Hepatocyte (in vitro differentiated cells): ENCODE data around the gene NID1. TPM values are rescaled to one million over a fixed set of nuclear protein-coding genes. Genes with fewer than 3 reads are reported as not detected.

Experiments used
- DNase-seq: peaks from one replicate; pipeline ENCODE4 v3.0.0-alpha.2; 2016; ENCODE audit warnings: low spot score
- H2AFZ ChIP-seq: fragments of 200-600 bp; sonication (generic); 2 replicates; pipeline ENCODE4 v1.6.0; 2016; ENCODE audit warnings: antibody characterized with exemption, mild to moderate bottlenecking
- H3K27ac ChIP-seq: fragments of 200-600 bp; sonication (generic); 2 replicates; pipeline ENCODE4 v1.5.1; 2016; ENCODE audit warnings: mild to moderate bottlenecking
- H3K27me3 ChIP-seq: fragments of 200-600 bp; sonication (generic); 2 replicates; pipeline ENCODE4 v1.6.1; 2016
- H3K36me3 ChIP-seq: fragments of 200-600 bp; sonication (generic); replicated peaks from 2 replicates; pipeline ENCODE4 v1.5.1; 2016; ENCODE audit warnings: low read depth; ENCODE audit not compliant: insufficient read depth
- H3K4me1 ChIP-seq: fragments of 200-600 bp; sonication (generic); 2 replicates; pipeline ENCODE4 v1.5.1; 2016; ENCODE audit warnings: mild to moderate bottlenecking, moderate library complexity; ENCODE audit not compliant: insufficient read depth
- H3K4me2 ChIP-seq: fragments of 200-600 bp; sonication (generic); 2 replicates; pipeline ENCODE4 v1.6.0; 2016
- H3K4me3 ChIP-seq: fragments of 200-600 bp; sonication (generic); 2 replicates; pipeline ENCODE4 v1.5.1; 2016; ENCODE audit warnings: mild to moderate bottlenecking
- H3K79me2 ChIP-seq: fragments of 200-600 bp; sonication (generic); 2 replicates; pipeline ENCODE4 v1.6.0; 2017; ENCODE audit warnings: mild to moderate bottlenecking
- H3K9me2 ChIP-seq: fragments of 200-600 bp; sonication (generic); replicated peaks from 2 replicates; pipeline ENCODE4 v1.6.0; 2017; ENCODE audit warnings: mild to moderate bottlenecking; ENCODE audit not compliant: insufficient read depth
- H3K9me3 ChIP-seq: fragments of 200-600 bp; sonication (generic); 2 replicates; pipeline ENCODE4 v1.5.1; 2016; ENCODE audit warnings: low read depth, mild to moderate bottlenecking
- H4K20me1 ChIP-seq: fragments of 200-600 bp; sonication (generic); 2 replicates; pipeline ENCODE4 v1.6.0; 2016; ENCODE audit warnings: mild to moderate bottlenecking; ENCODE audit not compliant: insufficient read depth, poor library complexity, severe bottlenecking
- CTCF ChIP-seq: fragments of 200-600 bp; sonication (generic); IDR thresholded peaks from 2 replicates; pipeline ENCODE4 v1.5.1; 2016; ENCODE audit warnings: antibody characterized with exemption, mild to moderate bottlenecking; ENCODE audit not compliant: poor library complexity
- EZH2 ChIP-seq: fragments of 200-600 bp; sonication (generic); IDR thresholded peaks from 2 replicates; pipeline ENCODE4 v1.6.1; 2016; ENCODE audit warnings: antibody characterized with exemption, mild to moderate bottlenecking, borderline replicate concordance
- EZH2phosphoT487 ChIP-seq: fragments of 200-600 bp; sonication (generic); IDR thresholded peaks from one replicate; pipeline ENCODE4 v1.6.1; 2018; ENCODE audit warnings: antibody characterized with exemption, mild to moderate bottlenecking, low read depth, moderate library complexity; ENCODE audit not compliant: unreplicated experiment, severe bottlenecking
- WGBS: methylation state at CpG from one replicate; pipeline ENCODE4 v1.1.6; 2016; ENCODE audit warnings: low lambda C conversion rate; ENCODE audit errors: missing lambda C conversion rate; 5-methylcytosine and 5-hydroxymethylcytosine counted together
- polyA plus RNA-seq: library from polyadenylated mRNA; unstranded; fragments of >200 nt; fragmentation: Nextera tagmentation; extraction: Ambion mirVana; gene quantifications from 2 replicates; pipeline ENCODE4 v1.2.1, GENCODE V29; 2016
- total RNA-seq: library from RNA; depleted of rRNA; stranded (reverse); fragments of >200 nt; gene quantifications from 2 replicates; pipeline ENCODE4 v1.2.3, GENCODE V29; 2014

The NID1 gene
- total and polyA plus RNA-seq, 2 experiments from 2014 or later, result 53.8 to 72.8 TPM

GRCh38 chr1:236113324-236114032, 48.6 kb upstream of the NID1 start:
- Histone ChIP-seq H4K20me1 (no peaks in the 10 kb centered on the region), H3K4me1 (no peaks in the 10 kb centered on the region), H3K9me3 (no peaks in the 10 kb centered on the region), H3K4me3 (no peak overlapping the region), H3K27me3 (no peaks in the 10 kb centered on the region), H2AFZ (no peak overlapping the region), H3K4me2 (no peak overlapping the region), H3K36me3 (no peaks in the 10 kb centered on the region), H3K79me2 (no peaks in the 10 kb centered on the region), H3K27ac (no peak overlapping the region), H3K9me2 (no peaks in the 10 kb centered on the region)
- no peak for DNase-seq
- 89% methylated on average over 15 of the region's 15 CpGs for WGBS
- TF ChIP-seq EZH2 (no peak), EZH2phosphoT487 (no peak), CTCF (no peak)

- WGBS, result 95% methylated on average over 6 of the region's 6 CpGs
- no peak overlapping the region for H3K27ac ChIP-seq
- H3K27me3 ChIP-seq, result no peaks in the 10 kb centered on the region
- TF ChIP-seq CTCF (no peak), EZH2phosphoT487 (no peak), EZH2 (no peak)
- no peaks in the 10 kb centered on the region for H3K9me3 ChIP-seq
- DNase-seq, result no peak
- H3K79me2 ChIP-seq, result no peaks in the 10 kb centered on the region
- H2AFZ ChIP-seq, result no peak overlapping the region
- H4K20me1 ChIP-seq, result no peaks in the 10 kb centered on the region
- H3K4me2 ChIP-seq, result no peak overlapping the region
- no peaks in the 10 kb centered on the region for H3K36me3 ChIP-seq
- no peak overlapping the region for H3K4me3 ChIP-seq
- H3K9me2 ChIP-seq, result no peaks in the 10 kb centered on the region
- H3K4me1 ChIP-seq, result no peaks in the 10 kb centered on the region
Observed at GRCh38 chr1:236112332-236112627, 47.4 kb upstream of the NID1 start.

- no peaks in the 10 kb centered on the region for H3K27me3 ChIP-seq
- H3K36me3 ChIP-seq, result no peaks in the 10 kb centered on the region
- no peak overlapping the region for H3K27ac ChIP-seq
- no peaks in the 10 kb centered on the region for H3K9me2 ChIP-seq
- WGBS, result 89% methylated on average over 17 of the region's 17 CpGs
- no peaks in the 10 kb centered on the region for H3K79me2 ChIP-seq
- H3K9me3 ChIP-seq, result no peaks in the 10 kb centered on the region
- DNase-seq, result no peak
- no peak overlapping the region for H3K4me2 ChIP-seq
- no peaks in the 10 kb centered on the region for H4K20me1 ChIP-seq
- H3K4me3 ChIP-seq, result no peak overlapping the region
- H3K4me1 ChIP-seq, result no peaks in the 10 kb centered on the region
- H2AFZ ChIP-seq, result no peak overlapping the region
- TF ChIP-seq CTCF (no peak), EZH2 (no peak), EZH2phosphoT487 (no peak)
Observed at GRCh38 chr1:236111527-236112331, 46.8 kb upstream of the NID1 start.
